Activated naive CD4-positive, alpha-beta T cell (primary cell): ENCODE data around the gene MRPS6.

Experiments used
- DNase-seq, 4 experiments: peaks; one replicate each; lab custom pipeline; 2025; lab: John Stamatoyannopoulos, UW

MRPS6 gene

DNA sequence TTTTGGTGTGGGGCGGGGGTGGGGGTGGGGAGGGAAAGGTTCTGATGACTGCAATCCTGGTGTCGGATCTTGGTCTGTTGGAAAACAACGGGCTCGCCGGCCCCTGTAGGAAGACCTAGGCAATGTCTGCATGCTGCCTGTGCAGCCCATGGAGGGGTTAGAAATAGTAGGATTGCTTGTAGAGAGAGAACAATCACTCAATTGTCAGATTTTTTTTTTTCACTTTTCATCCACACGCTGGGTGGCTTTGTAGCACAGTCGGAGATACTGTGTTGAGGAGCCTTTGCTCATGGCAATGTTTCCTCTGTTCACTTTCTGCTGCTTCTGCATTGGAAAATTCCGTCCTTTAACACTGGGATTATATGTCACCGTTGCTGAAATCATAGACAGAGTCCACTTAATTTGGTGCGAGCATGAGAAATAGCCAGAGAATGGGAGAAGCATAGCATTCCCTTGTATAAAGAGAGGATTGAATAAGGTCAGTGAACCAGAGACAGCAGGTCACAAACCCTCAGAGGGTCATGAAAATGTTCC, 107.5 kb downstream of the MRPS6 start:
- no peak for DNase-seq

DNA sequence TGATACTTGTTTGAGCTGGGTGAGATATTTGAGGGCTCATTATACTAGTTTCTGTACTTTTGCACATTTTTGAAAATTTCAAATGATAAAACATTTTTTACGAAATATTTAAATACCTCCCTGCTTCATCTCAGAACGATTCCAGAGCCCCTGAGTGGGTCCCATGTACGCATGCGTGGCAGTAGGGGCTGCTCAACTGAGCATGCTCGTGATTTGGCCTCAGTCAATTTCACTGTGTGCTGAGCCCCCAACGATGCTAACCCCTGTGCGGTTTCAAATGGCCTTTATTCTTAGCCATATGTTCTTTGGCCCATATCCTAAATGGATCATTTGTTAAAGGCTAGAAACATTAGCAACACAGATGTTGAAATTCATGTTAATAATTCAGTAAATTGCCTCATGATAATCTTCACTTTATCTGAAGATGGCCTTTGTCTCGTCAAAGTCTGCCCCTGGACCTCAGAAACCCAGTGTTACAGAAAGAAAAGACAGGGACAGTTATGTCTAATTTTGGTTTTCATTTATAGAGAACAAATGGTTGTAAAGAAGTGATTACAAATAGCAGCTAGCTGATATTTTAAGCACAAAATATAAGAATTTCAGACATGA, 108.2 kb downstream of the MRPS6 start:
- no peak for DNase-seq

DNA sequence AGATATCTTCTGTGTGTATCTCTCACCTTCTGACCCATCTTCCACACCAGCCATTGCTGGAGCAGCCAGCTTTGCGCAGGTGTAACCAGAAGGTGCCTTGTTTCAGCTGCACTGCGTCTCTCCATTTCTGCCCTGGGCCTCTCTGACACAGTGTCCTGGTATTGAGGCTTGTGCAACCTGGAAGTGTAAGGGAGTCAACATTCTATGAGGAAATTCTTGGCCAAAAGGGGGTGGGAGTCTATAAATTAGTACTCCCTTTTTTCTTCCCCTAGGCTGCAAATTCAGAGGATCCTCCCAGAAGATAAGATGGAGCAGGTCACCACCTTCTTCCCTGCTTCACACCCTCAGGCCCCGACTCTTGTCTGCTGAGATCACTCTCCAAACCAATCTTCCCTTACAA, 109.1 kb downstream of the MRPS6 start:
- DNase-seq: no peak

DNA sequence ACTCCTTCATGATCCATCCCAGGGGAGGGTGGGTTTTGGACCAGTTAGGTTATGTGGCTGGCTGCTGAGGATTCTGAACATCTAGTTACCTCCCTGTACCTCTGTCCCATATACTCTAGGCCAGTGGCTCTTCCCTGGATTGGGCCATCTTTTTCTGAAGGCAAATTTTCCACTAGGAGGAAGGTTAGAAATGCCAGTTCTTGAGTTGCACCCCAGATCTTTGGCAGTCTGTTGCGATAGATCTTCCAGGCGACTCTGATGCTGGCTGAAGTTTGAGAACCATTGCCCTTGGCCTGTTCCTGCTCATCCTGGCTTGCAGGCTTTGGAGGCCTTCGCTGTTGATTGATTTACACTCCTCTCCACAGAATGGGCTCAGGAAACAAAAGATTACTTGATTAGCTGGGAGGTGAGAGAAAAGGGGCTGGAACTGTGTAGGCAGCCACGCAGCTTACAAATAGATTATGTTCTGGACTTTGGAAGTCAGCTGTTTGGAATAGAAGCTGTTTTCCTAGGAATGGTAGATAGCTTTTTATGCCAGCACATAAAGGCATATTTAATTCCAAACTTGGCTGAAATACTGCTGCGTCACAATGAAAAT, 110.1 kb downstream of the MRPS6 start:
- DNase-seq: no peak

DNA sequence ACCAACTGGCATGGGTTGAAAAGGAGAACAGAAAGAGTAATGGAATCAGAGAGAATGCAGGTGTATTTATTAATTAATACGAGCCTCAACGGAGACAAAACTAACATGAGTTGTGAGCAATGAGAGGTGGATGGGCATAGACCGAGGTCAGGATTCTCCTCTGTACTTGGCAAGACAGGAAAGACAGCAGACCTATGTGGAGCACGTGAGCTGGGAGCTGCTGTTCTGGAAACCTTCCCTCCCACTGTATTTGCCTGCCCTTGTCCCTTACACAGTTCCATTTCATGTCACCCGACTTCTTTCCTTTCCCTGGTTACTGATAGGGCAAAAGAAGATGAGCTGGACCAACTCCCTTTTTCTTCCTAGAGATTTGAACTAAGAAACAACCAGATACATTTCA, 110.9 kb downstream of the MRPS6 start:
- DNase-seq: no peak

DNA sequence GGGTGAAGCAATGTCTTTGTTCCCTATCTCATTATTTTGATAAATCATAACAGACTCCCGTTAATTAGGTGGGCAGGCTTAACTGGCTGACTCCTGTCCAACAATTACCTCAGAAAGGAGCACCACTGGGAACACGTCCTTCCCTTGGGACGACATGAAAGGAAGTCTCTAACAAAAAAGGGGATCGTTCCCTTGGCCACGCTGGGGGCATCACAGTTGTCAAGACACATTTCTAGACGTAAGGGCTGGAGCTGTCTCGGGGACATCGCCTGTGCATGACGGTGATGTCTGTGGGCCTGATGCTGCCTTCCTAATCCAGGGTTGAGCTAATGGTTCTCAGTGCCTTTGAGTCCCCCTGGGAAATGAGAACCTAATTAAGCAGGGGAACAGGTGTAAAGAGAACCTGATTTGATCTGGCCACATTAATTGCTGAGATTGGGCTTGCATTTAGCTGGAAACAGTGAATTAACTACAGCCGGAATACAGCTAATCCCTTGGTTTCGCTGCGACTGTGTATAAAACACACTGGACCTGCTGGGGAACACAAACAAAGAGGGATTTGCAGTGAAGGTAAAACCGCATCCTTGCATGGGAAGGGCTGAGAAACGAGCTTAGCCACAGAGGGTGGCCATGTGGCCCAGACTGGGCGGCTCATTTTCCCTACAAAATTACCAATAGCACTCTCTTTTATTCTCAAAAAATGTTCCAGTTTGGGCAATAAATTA, 111.8 kb downstream of the MRPS6 start:
- no peak for DNase-seq

DNA sequence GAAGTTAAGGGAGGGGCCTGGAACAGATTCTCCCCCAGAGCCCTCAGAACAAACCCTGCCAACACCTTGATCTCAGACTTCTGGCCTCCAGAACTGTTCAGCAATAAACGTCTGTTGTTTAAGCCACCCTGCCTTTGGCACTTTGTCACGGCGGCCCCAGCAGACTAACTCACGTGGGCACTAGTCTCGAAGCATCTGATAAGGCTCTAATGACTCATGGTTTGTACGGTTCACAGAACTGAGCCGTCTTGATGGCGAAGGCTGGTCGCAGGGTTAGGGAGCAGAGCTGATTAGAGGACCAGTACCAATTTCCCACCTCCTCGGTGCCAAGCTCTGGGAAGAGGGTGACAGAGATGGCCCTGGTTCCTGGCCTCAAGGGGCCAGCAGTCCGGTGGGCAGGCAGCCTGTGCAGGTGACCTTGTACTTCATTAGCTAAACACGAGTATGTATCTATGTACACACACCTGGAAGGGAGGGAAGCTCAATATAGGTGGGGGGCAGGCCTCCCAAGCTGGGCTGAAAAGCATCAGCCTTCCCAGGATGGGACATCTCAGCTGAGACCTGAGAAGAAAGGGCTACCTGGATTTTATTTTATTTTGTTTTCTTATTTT, 112.8 kb downstream of the MRPS6 start:
- no peak for DNase-seq

DNA sequence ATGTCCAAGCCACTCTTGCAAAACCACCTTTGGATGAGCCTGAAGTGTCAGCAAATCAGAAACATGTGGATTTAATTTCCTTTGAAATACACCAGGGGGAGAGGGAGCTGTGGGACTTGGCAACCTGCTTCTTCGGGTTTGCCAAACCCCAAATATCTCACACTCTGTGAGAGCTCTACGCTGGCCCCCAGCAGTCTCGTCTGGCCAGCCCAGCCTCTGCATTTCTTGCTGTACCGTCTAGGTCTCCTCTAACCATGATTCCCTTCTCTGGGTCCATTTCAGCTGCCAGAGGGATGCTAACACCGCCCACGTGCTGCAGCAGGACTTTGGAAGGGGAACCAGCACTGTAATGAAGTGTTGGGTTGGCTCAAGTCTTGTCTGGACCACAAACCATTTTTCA, 114.6 kb downstream of the MRPS6 start:
- DNase-seq: no peak

DNA sequence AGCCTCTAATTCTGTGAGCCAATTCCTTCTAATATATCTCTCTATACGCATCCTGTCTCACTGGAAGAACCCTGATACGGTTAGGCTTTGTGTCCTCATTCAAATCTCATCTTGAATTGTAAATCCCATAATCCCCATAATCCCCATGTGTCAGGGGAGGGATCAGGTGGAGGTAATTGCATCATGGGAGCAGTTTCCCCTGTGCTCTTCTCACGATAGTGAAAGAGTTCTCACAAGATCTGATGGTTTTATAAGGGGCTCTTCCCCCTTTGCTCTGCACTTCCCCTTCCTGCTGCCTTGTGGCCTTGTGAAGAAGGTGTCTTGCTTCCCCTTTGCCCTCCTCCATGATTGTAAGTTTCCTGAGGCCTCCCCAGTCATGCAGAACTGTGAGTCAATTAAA, 116.1 kb downstream of the MRPS6 start:
- no peak for DNase-seq

DNA sequence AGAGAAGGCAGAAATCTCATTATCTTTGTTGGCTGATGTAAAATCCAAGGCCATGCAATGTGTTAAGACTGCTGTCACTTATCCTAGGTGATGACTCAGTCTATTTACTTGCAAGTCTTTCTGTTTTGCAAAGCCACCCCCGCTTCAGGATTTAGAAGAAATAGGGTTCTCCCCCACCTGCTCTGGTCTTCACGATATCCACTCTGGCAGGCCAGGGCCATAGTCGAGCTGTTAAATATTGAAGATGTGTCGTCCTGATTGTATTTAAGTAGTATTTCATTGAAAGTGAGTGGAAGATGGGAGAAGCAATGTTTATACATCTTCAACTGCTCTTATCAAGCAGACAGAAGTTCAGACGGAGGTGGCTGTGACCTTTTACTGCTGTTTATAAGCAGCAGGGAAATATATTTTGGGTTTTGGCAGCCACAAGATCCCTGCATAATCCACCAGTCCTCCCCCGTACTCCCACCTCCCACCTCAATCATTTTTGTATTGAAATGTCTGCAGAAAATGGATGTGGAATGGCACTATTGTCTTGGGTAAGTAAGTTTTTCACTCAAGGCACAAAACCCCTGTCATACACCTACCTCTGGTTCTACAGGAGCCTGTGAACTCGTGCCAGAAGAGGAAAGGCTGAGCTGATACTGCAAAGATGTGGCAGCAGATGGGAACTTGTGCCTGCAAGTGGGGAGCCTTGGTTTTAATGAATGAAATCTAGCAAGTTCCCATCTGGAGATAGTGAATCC, 117.4 kb downstream of the MRPS6 start:
- no peak for DNase-seq

DNA sequence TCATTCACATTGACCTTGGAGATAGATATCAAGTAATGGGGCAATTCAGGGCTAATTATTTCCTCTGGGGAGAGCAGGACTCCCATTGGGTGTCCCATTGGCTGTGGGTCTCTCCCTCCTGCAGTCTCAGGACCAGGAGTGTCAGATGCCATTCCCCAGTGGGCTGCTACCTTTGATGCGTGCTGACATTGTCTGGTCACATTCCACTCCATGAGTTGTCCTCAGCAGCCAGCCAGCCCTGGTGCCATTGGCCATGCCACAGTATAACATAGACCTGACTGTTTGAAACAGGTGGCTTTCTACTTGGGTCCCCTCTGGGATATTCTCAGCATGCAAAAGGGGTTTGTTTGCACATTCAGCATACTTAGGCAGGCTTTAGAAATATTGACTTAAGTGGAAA, 118.5 kb downstream of the MRPS6 start:
- DNase-seq: no peak
